Left ventricle myocardium inferior (tissue), 1 donor: ENCODE results near the gene ADO. TPM values are rescaled to one million over a fixed set of nuclear protein-coding genes. Genes with fewer than 3 reads are reported as not detected.
A peak's percentile ranks its signal among the peaks of the same experiment; 100 is the strongest.

Source experiments
- DNase-seq: peaks from one replicate; pipeline ENCODE4 v3.0.0-alpha.2; 2020
- H3K27ac ChIP-seq: fragments of 200-600 bp; replicated peaks from 2 replicates; pipeline ENCODE4 v1.8.0; 2021
- H3K27me3 ChIP-seq: fragments of 200-600 bp; 2 replicates; pipeline ENCODE4 v1.8.0; 2021; ENCODE audit warnings: low read depth
- H3K36me3 ChIP-seq: fragments of 200-600 bp; 2 replicates; pipeline ENCODE4 v1.8.0; 2021
- H3K4me1 ChIP-seq: fragments of 200-600 bp; 2 replicates; pipeline ENCODE4 v1.8.0; 2021
- H3K4me3 ChIP-seq: fragments of 200-600 bp; 2 replicates; pipeline ENCODE4 v1.8.0; 2021; ENCODE audit warnings: mild to moderate bottlenecking, moderate library complexity
- H3K9me3 ChIP-seq: fragments of 200-600 bp; replicated peaks from 2 replicates; pipeline ENCODE4 v1.8.0; 2021
- CTCF ChIP-seq: fragments of 200-600 bp; IDR thresholded peaks from 2 replicates; pipeline ENCODE4 v1.8.0; 2021; ENCODE audit warnings: antibody characterized with exemption, mild to moderate bottlenecking, borderline replicate concordance
- intact Hi-C: fragments of 100-400 bp; cut with micrococcal nuclease; formaldehyde crosslinking; loops from one replicate; pipeline ENCODE4 v1.11.0; 2022
- total RNA-seq: library from RNA; stranded (reverse); fragmentation: NEBNext Ultra II Directional; extraction: Animal tissue kit (Norgen Biotek cat#: 25700); gene quantifications from one replicate; pipeline ENCODE4 v1.2.1, GENCODE V29; 2021
- donor health status: DM: no; HTN: yes; CAD: no; lungs with severe emphysema.

Gene ADO
- total RNA-seq, 1 donor from 2014 or later = 18.9 TPM

GRCh38 chr10:62805231-62806099 is 945 bp downstream of the ADO start:
- TF ChIP-seq CTCF = no peak
- intact Hi-C loops = no loop called here
- DNase-seq = no peak
- H3K27ac ChIP-seq = peak overlapping the region; percentile 97
- H3K4me3 ChIP-seq = peak overlapping the region; percentile 81
- H3K4me1 ChIP-seq = peaks cover 49% of the 10 kb centered on the region
- H3K36me3 ChIP-seq = no peaks in the 10 kb centered on the region
- no peaks in the 10 kb centered on the region for H3K27me3 ChIP-seq
- H3K9me3 ChIP-seq = no peaks in the 10 kb centered on the region

GRCh38 chr10:62806251-62806650 is 1.7 kb downstream of the ADO start:
- H3K4me1 ChIP-seq = peaks cover 49% of the 10 kb centered on the region
- no peaks in the 10 kb centered on the region for H3K9me3 ChIP-seq
- H3K4me3 ChIP-seq = peak overlapping the region; percentile 81
- intact Hi-C loops = no loop called here
- no peaks in the 10 kb centered on the region for H3K36me3 ChIP-seq
- no peaks in the 10 kb centered on the region for H3K27me3 ChIP-seq
- H3K27ac ChIP-seq = peak overlapping the region; percentile 97
- TF ChIP-seq CTCF = no peak
- no peak for DNase-seq

- Histone ChIP-seq H3K36me3 (no peaks in the 10 kb centered on the region), H3K4me3 (no peak overlapping the region), H3K27ac (no peak overlapping the region), H3K27me3 (peaks cover 23% of the 10 kb centered on the region), H3K9me3 (no peaks in the 10 kb centered on the region), H3K4me1 (peaks cover 46% of the 10 kb centered on the region)
- intact Hi-C loops = no loop called here
- no peak for TF ChIP-seq CTCF
- no peak for DNase-seq
Measured at GRCh38 chr10:62810156-62810902, 5.8 kb downstream of the ADO start.

GRCh38 chr10:62811159-62811875 is 6.8 kb downstream of the ADO start:
- Histone ChIP-seq H3K27me3 (peaks cover 30% of the 10 kb centered on the region), H3K4me1 (peaks cover 46% of the 10 kb centered on the region), H3K4me3 (no peak overlapping the region), H3K9me3 (no peaks in the 10 kb centered on the region), H3K36me3 (no peaks in the 10 kb centered on the region), H3K27ac (no peak overlapping the region)
- TF ChIP-seq CTCF = no peak
- intact Hi-C loops = no loop called here
- no peak for DNase-seq

GRCh38 chr10:62812672-62813439 is 8.3 kb downstream of the ADO start:
- no peak for TF ChIP-seq CTCF
- Histone ChIP-seq H3K27me3 (peaks cover 30% of the 10 kb centered on the region), H3K27ac (no peak overlapping the region), H3K9me3 (no peaks in the 10 kb centered on the region), H3K4me3 (no peak overlapping the region), H3K4me1 (peaks cover 38% of the 10 kb centered on the region), H3K36me3 (no peaks in the 10 kb centered on the region)
- intact Hi-C loops = no loop called here
- no peak for DNase-seq
